SU-DHL-6 (cell line): ENCODE measurements around the gene ANKRD45.

Source experiments
- CTCF ChIP-seq: fragments of 200-600 bp; sonication (generic); IDR thresholded peaks from one replicate; pipeline ENCODE4 v1.5.1; 2017; ENCODE audit warnings: antibody characterized with exemption, mild to moderate bottlenecking, low read length, moderate library complexity; ENCODE audit not compliant: insufficient read depth, poor library complexity, severe bottlenecking
- EZH2phosphoT487 ChIP-seq: fragments of 200-600 bp; sonication (generic), shearing (Covaris generic); conservative IDR thresholded peaks from 2 replicates; pipeline ENCODE4 v1.6.1; 2018; ENCODE audit warnings: mild to moderate bottlenecking, antibody characterized with exemption, low read length, moderate library complexity, mixed read lengths

- TF ChIP-seq CTCF: no peak
- no peak for TF ChIP-seq EZH2phosphoT487
These were observed 23.0 kb downstream of the ANKRD45 start for GRCh38 chr1:173646656-173647055.
